Measurements from ENCODE around the gene ZFX.

Gene ZFX

DNA sequence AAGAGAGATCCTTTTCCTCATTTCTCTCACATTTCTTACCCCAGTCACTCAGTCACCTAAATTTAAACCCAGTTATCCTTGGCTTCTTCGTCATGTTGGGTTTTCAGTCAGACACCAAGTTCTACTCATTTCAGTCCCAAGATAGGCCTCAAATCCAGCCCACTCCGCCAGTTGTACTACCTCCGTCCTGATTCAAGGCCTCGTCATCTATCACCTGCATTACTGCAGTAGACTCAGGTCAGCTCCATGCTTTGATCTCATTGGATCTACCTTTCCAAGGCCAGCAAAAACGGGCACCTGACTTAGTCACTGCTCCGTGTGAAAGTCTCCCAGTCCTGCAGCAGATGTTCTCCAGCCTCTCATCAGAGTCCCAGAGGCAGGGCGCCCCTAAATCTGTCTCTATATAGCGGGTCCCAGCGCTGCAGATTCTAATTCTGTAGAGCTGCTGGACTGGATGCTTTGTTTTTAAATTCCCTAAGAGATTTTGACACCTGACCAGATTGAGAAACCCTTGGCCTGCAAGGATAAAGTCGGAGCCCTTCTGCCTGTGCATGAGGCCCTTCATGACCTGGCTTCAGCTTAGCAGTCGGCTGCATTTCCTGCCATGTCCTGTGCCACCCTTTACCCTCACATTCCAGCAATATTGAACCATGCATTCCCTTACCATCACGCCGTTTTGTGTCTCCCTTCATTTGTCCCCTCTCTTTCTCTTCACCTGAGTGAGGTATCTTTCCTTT, 53.7 kb downstream of the ZFX start:
- no peak for DNase-seq

DNA sequence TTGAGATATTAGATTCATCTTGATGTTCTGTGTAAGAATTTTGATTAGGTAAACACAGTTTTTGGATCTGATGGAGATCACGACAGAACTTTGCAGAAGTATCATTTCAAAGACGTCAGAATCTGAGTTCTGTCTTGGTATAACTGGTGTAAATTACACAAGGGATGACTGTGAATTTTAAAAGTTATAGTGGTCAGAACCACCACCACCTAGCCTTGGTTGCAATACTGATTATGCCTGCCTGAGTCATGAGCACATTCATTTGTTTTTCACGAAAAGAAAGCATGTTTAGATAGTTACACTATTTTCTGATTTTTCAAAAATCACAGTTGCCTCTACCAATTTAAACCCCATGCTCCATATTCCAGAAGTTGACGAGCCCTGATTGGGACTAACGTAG, 54.8 kb downstream of the ZFX start:
- no peak for DNase-seq

DNA sequence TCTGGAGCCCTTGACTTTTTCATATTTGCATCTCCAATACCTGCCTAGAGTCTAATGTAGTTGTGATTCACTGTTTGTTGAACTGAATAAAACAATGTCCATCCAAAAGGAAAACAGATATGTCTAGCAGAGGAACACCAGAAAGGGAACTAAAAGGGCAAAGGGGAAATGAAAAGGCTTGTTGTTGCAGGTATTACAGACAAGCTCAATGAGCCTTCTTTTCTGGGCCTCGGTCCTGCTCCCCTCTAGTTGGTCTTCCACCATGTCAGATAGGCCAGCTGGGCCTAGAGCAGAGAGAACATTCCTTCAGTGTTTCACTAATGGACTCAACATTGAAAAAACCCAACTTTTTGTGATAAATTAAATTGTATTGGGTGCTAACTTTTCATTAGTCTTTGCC, 55.4 kb downstream of the ZFX start:
- DNase-seq, result no peak

DNA sequence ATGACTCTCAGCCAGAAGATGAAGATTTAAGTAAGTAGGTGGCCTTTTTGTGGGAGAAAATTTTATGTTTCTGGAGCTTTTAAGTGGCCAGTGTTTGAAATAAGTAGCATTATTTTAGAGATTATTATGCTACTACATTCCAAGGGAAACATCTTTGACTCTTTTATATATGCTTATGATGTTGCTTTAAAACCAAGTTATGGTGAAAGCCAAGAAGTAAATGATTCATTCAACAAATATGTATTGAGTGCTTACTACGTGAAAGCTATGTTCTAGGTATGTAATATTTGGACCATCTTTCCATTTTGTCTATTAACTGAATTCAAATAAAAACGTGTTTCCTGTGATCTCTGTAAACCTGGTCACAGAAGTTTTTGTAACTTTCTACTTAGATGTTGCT, 58.3 kb downstream of the ZFX start:
- DNase-seq, result no peak

DNA sequence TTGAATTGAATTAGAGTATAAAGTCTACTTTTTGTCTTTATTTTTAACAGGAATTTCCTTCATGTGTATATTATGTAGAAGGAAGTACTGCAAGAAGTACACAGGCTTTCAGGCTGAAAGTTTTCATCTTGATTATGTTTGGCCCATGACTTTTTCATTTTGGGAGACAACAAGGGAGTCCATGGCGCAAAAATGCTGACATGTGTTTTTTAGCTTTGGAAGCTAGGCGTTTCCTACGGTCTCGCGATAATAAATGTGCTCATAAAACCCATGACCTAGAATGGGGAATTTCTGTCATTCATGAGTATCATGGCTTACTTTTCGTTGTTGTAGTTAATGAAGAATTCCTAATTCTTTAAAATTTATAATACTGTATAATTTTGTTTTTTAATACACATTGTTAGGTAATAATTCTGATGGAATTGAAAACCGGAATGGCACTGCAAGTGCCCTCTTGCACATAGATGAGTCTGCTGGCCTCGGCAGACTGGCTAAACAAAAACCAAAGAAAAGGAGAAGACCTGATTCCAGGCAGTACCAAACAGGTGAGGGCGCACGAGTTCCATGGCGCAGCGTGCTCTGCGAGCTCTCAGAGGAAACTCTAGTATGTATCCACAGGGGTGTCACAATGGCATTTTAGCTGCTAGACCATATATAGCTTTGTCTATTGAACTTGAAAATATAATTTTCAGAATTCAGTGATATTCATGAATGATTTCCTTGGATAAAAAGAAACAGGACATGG, 59.1 kb downstream of the ZFX start:
- no peak for DNase-seq

DNA sequence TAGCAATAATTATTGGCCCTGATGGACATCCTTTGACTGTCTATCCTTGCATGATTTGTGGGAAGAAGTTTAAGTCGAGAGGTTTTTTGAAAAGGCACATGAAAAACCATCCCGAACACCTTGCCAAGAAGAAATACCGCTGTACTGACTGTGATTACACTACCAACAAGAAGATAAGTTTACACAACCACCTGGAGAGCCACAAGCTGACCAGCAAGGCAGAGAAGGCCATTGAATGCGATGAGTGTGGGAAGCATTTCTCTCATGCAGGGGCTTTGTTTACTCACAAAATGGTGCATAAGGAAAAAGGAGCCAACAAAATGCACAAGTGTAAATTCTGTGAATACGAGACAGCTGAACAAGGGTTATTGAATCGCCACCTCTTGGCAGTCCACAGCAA, 60.7 kb downstream of the ZFX start:
- DNase-seq, result no peak

DNA sequence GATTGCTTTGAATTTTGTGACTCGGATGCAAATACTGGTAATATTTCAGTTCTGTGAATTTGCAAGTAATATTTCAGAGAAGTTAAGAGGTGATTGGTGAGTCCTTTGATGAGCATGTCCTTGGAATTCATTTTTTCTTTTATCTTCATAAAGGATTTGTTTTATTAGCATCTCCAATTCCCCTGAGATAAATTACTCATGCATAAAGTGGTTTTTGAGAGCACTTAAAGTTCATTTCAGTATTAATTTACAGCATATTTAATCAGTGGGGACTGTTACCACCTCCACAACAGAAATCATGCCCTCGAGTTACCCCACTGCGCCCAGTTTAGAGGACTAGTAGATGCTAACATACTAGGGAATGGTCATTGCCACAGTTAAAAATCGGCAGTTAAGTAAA, 65.0 kb downstream of the ZFX start:
- no peak for DNase-seq

DNA sequence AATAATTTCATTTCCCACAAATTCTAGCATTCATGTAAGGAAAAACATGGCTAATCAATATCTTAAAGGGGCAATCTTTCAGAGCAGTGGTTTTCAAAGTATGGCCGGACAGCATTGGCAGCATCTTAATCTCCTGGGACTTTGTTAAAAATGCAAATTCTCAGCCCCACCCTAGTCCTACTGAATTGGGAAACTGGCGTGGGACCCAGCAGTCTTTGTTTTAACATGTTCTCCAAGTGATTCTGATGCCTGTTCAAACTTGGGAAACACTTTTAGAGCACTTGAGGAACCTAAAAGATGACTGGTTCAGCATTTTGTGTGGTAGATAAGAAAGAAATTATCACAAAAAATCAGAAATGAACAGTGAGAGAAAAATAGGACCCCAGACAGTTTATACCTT, 65.7 kb downstream of the ZFX start:
- DNase-seq, result no peak

DNA sequence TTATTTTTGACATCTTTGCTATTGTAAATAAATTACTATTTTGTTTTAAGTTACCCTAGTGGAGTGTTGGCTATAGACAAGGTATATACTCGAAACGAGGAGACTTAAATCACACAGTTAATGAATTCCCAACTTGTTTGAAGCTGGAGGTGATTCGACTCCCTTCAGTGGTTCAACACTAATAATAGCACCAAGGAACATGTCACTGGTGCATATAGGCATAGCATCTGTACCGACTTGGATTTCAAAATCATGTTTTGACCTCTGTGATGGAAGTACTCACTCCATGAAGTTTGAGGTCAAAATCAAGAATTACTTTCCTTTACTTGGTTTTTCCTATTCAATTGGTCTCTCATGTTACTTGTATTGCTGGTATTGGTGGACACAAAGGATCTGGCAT, 66.5 kb downstream of the ZFX start:
- DNase-seq, result no peak

DNA sequence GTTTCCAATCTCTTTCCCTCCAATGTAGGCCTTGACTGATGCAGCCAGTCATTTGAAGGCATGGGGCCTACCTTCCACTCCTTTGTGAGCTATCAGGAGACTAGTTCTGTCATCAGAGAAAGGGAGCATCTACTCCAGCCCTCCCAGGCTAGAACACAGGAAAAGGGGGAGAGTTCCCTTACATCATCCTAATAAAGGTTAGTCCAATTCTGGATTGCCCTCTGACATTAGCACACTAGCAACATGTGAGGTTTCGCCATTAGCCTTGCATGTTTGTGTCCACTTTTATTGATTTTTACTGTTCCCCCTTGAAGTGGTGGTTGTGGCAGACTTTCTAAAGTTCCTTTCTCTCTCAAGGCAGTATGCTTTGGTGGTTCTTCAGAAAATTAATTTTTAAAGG, 67.3 kb downstream of the ZFX start:
- DNase-seq, result no peak

DNA sequence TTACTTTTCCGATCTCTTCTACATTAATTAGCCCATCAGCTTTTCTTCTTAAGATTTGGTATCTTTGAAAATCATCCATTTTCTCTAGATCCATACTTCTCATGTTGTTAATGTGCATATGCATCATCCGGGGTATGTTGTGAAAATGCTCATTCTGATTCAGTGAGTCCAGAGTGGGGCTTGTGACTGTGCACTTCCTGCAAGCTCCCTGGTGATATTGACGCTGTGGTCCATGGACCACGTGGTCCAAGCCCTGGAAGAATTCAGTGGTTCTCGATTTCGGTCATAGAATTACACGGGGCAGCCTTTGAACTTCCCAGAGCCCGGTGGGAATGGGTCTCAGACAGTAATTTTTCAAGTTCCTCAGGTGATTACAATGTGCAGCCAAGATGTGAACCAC, 69.8 kb downstream of the ZFX start:
- DNase-seq, result no peak

DNA sequence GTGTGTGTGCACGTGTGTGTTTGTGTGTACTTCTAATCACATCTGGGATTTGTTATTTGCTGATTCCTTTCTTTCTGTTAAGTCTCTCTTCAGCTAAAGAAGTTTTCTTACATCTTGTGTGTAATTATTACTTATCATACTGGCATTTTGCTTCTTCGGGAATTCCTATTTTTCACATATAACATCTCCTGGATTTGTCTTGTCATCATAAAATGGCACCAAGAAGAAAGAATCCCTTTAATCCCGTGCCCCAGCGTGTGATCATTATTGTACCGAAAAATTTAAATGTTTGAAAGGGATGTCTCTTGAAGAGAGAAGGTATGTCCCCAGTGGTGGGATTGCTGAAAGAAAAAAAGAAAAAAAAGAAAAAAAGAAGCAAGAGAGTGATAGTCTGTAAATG, 72.3 kb downstream of the ZFX start:
- DNase-seq, result no peak

DNA sequence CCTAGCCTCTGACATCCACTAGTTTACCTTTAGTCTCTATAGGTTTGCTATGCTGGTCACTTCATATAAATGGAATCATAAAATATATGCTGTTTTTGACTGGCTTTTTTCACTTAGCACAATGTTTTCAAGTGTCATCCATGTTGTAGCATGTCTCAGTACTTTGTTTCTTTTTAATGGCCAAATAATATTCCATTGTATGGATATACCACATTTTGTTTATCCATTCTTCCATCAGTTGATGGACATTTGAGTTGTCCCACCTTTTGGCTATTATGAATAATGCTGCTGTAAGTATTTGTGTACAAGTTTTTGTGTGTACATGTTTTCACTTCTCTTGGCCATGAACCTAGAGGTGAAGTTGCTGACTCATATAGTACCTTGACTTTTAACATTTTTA, 75.7 kb downstream of the ZFX start:
- no peak for DNase-seq

DNA sequence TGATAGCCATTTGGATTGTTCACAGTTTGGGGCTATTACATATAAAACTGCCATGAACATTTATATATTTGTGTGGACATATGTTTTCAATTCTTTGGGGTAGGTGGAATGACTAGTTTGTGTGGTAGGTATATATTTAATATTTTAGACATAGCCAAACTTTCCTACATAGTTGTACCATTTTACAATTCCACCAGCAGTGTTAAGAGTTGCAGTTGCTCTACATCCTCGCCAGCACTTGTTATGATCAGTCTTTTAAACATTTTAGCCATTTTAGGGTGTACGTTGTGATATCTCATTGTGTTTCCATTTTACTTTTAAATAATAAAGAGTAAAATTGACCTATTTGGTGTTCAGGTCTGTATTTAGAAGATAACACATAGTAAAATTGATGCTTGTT, 76.6 kb downstream of the ZFX start:
- DNase-seq, result no peak

DNA sequence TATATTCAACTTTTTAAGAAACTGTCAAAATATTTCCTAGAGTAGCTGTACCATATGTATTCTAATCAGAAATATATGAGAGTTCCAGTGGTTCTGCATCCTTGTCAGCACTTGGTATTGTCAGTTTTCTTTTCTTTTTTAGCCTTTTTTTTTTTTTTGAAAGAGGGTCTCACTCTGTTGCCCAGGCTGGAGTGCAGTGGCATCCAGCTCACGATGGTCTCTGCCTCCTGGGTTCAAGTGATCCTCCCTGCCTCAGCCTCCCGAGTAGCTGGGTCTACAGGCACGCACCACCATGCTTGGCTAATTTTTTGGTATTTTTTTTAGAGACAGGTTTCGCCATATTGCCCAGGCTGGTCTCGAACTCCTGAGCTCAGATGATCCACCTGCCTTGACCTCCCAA, 79.1 kb downstream of the ZFX start:
- no peak for DNase-seq

DNA sequence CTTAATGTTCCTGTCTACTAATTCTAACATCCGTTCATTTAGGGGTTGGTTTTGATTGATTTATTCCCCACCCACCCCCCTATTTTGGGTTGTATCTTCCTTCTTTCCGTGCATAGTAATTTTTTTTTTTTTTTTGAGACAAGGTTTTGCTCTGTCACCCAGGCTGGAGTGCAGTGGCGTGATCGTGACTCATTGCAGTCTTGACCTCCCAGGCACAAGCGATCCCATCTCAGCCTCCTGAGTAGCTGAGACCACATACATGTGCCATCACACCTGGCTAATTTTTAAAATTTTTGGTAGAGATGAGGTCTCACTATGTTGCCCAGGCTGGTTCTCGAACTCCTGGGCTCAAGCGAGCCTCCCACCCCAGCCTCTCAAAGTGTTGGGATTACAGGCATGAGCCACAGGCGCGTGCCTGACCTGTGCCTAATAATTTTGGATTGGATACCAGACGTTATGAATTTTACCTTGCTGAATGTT, 79.9 kb downstream of the ZFX start:
- DNase-seq, result no peak

DNA sequence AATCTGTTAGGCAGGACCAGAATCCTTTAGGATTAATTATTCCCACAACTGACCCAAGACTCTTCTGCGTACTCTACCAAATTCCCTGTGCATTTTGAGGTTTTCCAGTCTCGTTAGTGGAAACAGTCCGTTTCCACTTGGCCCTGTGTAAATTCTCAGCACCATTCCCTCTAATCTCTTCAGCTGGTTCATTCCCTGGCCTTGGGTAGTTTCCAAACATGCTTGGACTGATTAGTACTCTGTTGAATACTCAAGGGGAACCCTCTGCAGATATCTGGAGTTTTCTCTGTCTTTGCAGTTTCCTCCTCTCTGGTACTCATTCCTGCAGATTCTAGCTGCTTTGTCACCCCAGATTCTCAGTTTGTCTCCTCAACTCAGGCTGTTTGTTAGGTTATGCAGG, 80.4 kb downstream of the ZFX start:
- no peak for DNase-seq

DNA sequence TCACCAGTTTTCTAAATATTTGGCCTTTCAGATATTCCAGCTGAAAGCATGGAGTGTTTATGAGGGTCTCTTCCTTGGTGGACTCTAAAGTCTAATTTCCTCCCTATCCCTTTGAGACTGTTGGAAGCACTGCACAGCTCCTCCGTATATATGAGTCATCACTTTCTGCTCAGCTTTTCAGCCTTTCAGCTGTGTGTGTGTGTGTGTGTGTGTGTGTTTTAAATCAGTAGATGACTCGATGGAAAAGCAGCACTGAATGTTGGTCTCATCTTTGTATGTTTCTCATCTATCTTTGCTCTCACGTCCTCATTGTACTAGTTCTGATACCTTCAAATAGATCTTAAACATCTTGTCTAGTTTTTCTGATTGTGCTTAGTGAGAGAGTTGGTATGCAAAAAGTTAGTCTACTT, 81.6 kb downstream of the ZFX start:
- DNase-seq, result no peak

DNA sequence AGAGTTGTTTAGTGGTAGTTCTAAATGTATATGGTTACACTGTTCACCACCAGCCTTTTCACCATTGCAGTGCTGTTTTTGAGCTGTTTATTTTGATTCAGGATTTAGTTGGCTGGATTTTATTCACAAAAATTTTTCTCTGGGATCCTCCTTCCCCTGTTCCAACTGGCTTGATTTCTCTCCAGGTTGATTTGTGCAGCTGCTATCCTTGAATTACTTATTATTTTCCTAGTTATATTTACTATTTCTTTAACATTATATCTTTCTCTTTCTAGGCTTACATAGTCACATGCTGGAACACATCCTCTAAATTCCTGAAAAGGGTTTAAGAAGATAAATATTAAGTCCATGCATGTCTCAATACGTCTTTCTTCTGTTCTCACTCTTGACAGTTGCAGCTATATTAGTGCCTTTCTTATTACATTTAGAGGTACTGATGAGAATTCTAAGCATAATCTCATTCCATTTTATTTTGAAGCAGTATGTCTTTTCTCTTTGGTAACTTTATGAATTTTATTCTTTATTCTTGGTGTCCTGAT, 82.2 kb downstream of the ZFX start:
- DNase-seq, result no peak

DNA sequence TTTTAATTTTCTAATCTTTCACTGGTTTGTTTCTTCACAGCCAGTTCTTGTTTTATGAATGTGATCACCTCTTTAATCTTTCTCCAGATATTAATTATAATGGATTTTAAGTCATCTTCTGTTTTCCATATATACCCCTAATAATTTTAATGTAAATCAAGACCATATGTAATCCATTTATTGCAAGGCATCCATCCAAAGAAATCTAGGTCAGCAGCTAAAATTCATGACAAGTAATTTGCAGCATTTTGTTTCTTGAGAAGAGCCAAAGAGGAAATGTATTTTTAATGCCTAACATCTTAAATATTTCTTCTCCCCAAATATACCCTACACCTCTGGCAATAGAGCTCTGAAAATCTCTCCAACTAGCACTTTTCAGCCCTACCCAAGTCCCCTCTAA, 83.3 kb downstream of the ZFX start:
- no peak for DNase-seq

DNA sequence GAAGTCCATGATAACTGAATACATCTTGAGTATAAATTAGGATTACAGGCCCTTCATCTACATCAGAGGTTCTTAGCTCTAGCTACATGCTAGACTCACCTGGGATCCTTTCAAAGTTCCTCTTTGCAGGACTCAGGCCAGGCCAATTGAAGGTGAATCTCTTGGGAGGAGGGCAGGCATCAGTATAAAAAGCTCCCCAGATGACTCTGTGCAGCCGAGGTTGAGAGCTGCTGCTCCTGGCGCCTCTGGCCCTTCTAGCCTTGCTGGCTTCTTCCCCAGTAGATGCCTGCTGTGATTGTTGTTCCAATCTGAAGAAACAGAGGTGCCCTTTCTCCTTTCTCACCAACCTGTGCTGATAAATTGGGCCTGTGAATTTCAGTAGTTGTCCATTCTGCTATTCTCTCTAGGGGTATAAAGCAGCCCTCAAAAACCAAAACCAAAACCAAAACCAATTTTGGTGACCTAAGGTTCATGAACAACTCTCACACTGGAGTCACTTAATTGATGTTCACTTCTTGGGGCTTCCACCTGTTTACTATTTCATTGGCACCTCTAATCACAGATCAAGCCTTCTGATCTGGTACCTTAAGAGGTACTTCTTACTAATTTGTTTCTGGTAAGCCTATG, 85.7 kb downstream of the ZFX start:
- DNase-seq, result no peak

DNA sequence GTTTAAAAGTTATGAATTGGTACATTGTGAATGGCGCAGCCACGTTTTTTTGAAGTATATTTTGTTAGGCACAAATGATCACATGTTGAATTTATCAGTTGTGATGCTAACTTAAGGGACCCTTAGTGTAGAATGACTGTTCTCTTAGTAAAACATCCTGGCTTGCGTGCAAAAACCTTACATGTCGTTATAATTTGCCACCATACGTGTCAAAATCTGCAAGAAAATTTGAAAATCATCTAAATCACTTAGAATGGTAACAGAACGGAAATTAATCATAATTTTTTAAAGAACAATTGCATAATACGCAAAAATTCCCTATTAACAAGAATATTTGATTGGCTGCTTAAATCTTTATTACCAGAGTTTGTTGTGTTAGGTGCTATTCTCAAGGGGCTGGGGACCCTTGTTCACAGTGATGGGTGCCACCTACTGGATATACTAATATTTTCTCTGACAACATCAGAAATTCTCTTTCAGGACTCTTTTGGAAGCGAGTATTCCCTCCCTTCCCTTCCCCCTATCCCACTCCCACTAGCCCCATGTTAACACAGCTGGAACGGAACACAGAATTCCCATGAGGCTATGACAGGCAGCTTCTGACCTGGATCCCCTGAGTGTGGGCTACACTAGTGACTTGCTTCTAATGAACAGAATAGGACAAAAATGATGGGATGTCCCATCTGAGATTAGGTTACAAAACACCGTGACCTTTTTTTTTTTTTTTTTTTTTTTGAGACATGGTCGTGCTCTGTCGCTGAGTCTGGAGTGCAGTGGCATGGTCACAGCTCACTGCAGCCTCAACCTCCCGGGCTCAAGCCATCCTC, 92.5 kb downstream of the ZFX start:
- DNase-seq, result peak; percentile 47

DNA sequence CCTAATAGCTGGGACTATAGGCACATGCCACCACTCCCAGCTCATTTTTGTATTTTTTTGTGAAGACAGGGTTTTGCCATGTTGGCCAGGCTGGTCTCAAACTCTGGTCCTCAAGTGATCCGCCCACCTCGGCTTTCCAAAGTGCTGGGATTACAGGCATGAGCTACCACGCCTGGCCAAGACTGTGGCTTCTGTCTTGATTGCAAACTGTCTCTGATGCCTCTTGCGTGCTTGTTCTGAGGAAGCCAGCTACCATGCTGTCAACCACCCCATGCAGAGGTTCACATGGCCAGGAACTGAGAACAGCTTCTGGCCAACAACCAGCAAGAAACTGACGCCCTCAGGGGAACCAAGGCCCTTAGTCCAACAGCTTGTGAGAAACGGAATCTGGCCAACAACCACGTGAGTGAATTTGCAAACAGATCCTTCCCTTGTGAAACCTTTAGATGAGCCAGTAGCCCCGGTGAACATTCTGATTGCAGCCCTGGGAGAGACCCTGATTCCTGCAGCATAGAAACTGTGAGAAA, 93.2 kb downstream of the ZFX start:
- DNase-seq, result no peak

All from NCI-H2107 (cell line).